HCT116 (cell line): Measurements from ENCODE around the gene CYP2E1. TPM values are rescaled to one million over a fixed set of nuclear protein-coding genes. Genes with fewer than 3 reads are reported as not detected.

Source experiments
- ATAC-seq: fragments of 200-7000 bp; cut with Tn5 transposase; 2 replicates; pipeline ENCODE4 v1.9.1; 2020; ENCODE audit warnings: mild to moderate bottlenecking, moderate library complexity
- BruUV-seq: library from RNA; stranded (reverse); fragments of 400-500 nt; replicated peaks from 2 replicates; lab custom pipeline; 2021; lab: Mats Ljungman, UMichigan
- CTCF ChIA-PET: fragments of 300-600 bp; sonication (Branson Sonifier 250); formaldehyde crosslinking; loops from one replicate; lab custom pipeline; 2021; ENCODE audit warnings: antibody characterized with exemption; lab: Charles Lee
- POLR2A ChIA-PET: fragments of 300-600, 350-600 bp; sonication (Branson Sonifier 250); formaldehyde crosslinking; loops from one replicate; lab custom pipeline; 2021; ENCODE audit warnings: antibody characterized with exemption; lab: Charles Lee
- RAD21 ChIA-PET, 2 experiments: fragments of 300-600 bp; sonication (Branson Sonifier 250); formaldehyde crosslinking; loops; one replicate each; lab custom pipeline; 2023; ENCODE audit warnings: low total read pairs in 2 of 2; ENCODE audit not compliant: uncharacterized antibody in 2 of 2, unreplicated experiment in 2 of 2, low non-redundant PET in 1 of 2; lab: Charles Lee
- DNase-seq: peaks from one replicate; pipeline ENCODE4 v3.0.0-alpha.2; 2010; ENCODE audit warnings: low read depth, low spot score
- H2AFZ ChIP-seq: fragments of 200-600 bp; shearing (Covaris generic), sonication (generic); 2 replicates; pipeline ENCODE4 v1.6.1; 2017; ENCODE audit warnings: low read depth, mixed run types, mixed read lengths, antibody characterized with exemption, low read length; ENCODE audit not compliant: poor library complexity, severe bottlenecking
- H3K27ac ChIP-seq: 2 replicates; pipeline ENCODE4 v1.5.1; 2012; ENCODE audit warnings: low read depth, low read length
- H3K27me3 ChIP-seq: fragments of 200-600 bp; sonication (generic); 2 replicates; pipeline ENCODE4 v1.6.1; 2016; ENCODE audit warnings: mixed run types, low read length, mixed read lengths; ENCODE audit not compliant: insufficient read depth
- H3K36me3 ChIP-seq, 2 experiments: fragments of 200-500 bp in 1 of 2; fragments of 200-600 bp in 1 of 2; sonication (Bioruptor generic) in 1 of 2; sonication (generic) in 1 of 2; 2 replicates each; pipeline versions ENCODE4 v1.5.1 to v1.6.1; 2014 to 2016; ENCODE audit warnings: low read length in 2 of 2, inconsistent platforms in 1 of 2, mixed read lengths in 1 of 2, mixed run types in 1 of 2; ENCODE audit not compliant: insufficient read depth in 2 of 2, control insufficient read depth in 1 of 2
- H3K4me1 ChIP-seq, 2 experiments: fragments of 200-600 bp in 1 of 2; sonication (generic) in 1 of 2; 2 replicates each; pipeline versions ENCODE4 v1.5.1 to v1.6.1; 2012 to 2017; ENCODE audit warnings: low read length in 2 of 2, inconsistent platforms in 1 of 2, mild to moderate bottlenecking in 1 of 2, mixed read lengths in 1 of 2, mixed run types in 1 of 2, moderate library complexity in 1 of 2; ENCODE audit not compliant: insufficient read depth in 2 of 2, control insufficient read depth in 1 of 2
- H3K4me2 ChIP-seq: fragments of 200-600 bp; sonication (generic); 2 replicates; pipeline ENCODE4 v1.6.1; 2017; ENCODE audit warnings: mixed run types, low read length, mixed read lengths
- H3K4me3 ChIP-seq, 2 experiments: fragments of 200-600 bp in 1 of 2; sonication (generic) in 1 of 2; replicated peaks in 1 of 2; 2 replicates each; pipeline ENCODE4 v1.5.1; 2011 to 2016; ENCODE audit warnings: low read length in 2 of 2, control low read depth in 1 of 2, low read depth in 1 of 2, mild to moderate bottlenecking in 1 of 2, mixed read lengths in 1 of 2, mixed run types in 1 of 2
- H3K79me2 ChIP-seq: fragments of 200-600 bp; sonication (generic); 2 replicates; pipeline ENCODE4 v1.6.1; 2017; ENCODE audit warnings: mild to moderate bottlenecking, mixed run types, low read length, moderate library complexity, mixed read lengths; ENCODE audit not compliant: insufficient read depth
- H3K9ac ChIP-seq: fragments of 200-600 bp; sonication (generic); 2 replicates; pipeline ENCODE4 v1.6.1; 2016; ENCODE audit warnings: low read length, mixed read lengths
- H3K9me2 ChIP-seq: fragments of 200-600 bp; sonication (generic), shearing (Covaris generic); 2 replicates; pipeline ENCODE4 v1.6.1; 2017; ENCODE audit warnings: mixed run types, mild to moderate bottlenecking, moderate library complexity; ENCODE audit not compliant: insufficient read depth
- H3K9me3 ChIP-seq, 2 experiments: fragments of 200-500 bp in 1 of 2; fragments of 200-600 bp in 1 of 2; sonication (Bioruptor generic) in 1 of 2; sonication (generic) in 1 of 2; 2 replicates each; pipeline ENCODE4 v1.6.1; 2014 to 2017; ENCODE audit warnings: low read length in 2 of 2, mixed read lengths in 2 of 2, inconsistent platforms in 1 of 2, low read depth in 1 of 2, mild to moderate bottlenecking in 1 of 2, mixed run types in 1 of 2, moderate library complexity in 1 of 2; ENCODE audit not compliant: control insufficient read depth in 1 of 2, insufficient read depth in 1 of 2
- H4K20me1 ChIP-seq: fragments of 200-600 bp; sonication (generic), shearing (Covaris generic); 2 replicates; pipeline ENCODE4 v1.6.1; 2017; ENCODE audit warnings: mixed run types, mild to moderate bottlenecking, moderate library complexity; ENCODE audit not compliant: insufficient read depth
- ATF3 ChIP-seq: IDR thresholded peaks from 2 replicates; pipeline ENCODE4 v1.6.1; 2012
- CBX3 ChIP-seq: IDR thresholded peaks from 2 replicates; pipeline ENCODE4 v1.6.1; 2012; ENCODE audit warnings: low read depth
- CEBPB ChIP-seq: IDR thresholded peaks from 2 replicates; pipeline ENCODE4 v1.6.1; 2012; ENCODE audit warnings: low read depth
- EGR1 ChIP-seq: IDR thresholded peaks from 2 replicates; pipeline ENCODE4 v1.6.1; 2012; ENCODE audit warnings: low read depth
- ELF1 ChIP-seq: IDR thresholded peaks from 2 replicates; pipeline ENCODE4 v1.6.1; 2012; ENCODE audit warnings: low read depth, borderline replicate concordance
- EZH2phosphoT487 ChIP-seq: fragments of 200-600 bp; IDR thresholded peaks from 2 replicates; pipeline ENCODE4 v1.6.1; 2018; ENCODE audit warnings: antibody characterized with exemption, borderline replicate concordance
- JUND ChIP-seq: IDR thresholded peaks from 2 replicates; pipeline ENCODE4 v1.6.1; 2012
- MAX ChIP-seq: IDR thresholded peaks from 2 replicates; pipeline ENCODE4 v1.6.1; 2012
- POLR2A ChIP-seq: IDR thresholded peaks from 2 replicates; pipeline ENCODE4 v1.7.0; 2011; ENCODE audit warnings: borderline replicate concordance; ENCODE audit not compliant: insufficient read depth, insufficient read length; ENCODE audit errors: extremely low read depth
- POLR2AphosphoS5 ChIP-seq: IDR thresholded peaks from 2 replicates; pipeline ENCODE4 v1.6.1; 2011; ENCODE audit warnings: mild to moderate bottlenecking, low read depth, low read length, moderate library complexity
- RAD21 ChIP-seq: IDR thresholded peaks from 2 replicates; pipeline ENCODE4 v1.6.1; 2012; ENCODE audit warnings: low read depth, mild to moderate bottlenecking
- SIN3A ChIP-seq: IDR thresholded peaks from 2 replicates; pipeline ENCODE4 v1.6.1; 2012; ENCODE audit warnings: low read depth
- SP1 ChIP-seq: IDR thresholded peaks from 2 replicates; pipeline ENCODE4 v1.6.1; 2012; ENCODE audit warnings: low read depth
- SRF ChIP-seq: IDR thresholded peaks from 2 replicates; pipeline ENCODE4 v1.6.1; 2012; ENCODE audit warnings: low read depth
- TCF7L2 ChIP-seq: IDR thresholded peaks from 2 replicates; pipeline ENCODE4 v1.7.0; 2011; ENCODE audit warnings: borderline replicate concordance, inconsistent platforms; ENCODE audit not compliant: insufficient read depth, insufficient read length; ENCODE audit errors: extremely low read depth
- YY1 ChIP-seq: IDR thresholded peaks from 2 replicates; pipeline ENCODE4 v1.6.1; 2011; ENCODE audit warnings: low read length, low read depth, moderate library complexity, mild to moderate bottlenecking; ENCODE audit not compliant: insufficient replicate concordance; ENCODE audit errors: extremely low read depth
- ZBTB33 ChIP-seq: IDR thresholded peaks from 2 replicates; pipeline ENCODE4 v1.6.1; 2011; ENCODE audit warnings: mild to moderate bottlenecking, low read length, moderate library complexity; ENCODE audit not compliant: insufficient replicate concordance; ENCODE audit errors: extremely low read depth
- ZFX ChIP-seq: fragments of 450-650 bp; IDR thresholded peaks from 2 replicates; pipeline ENCODE4 v1.6.1; 2017
- ZNF274 ChIP-seq: fragments of 200-500 bp; sonication (Bioruptor generic); IDR thresholded peaks from 2 replicates; pipeline ENCODE4 v1.6.1; 2014; ENCODE audit warnings: mild to moderate bottlenecking, low read depth, low read length, inconsistent platforms
- intact Hi-C: fragments of 100-400 bp; cut with micrococcal nuclease; formaldehyde crosslinking; loops from 2 replicates; pipeline ENCODE4 v1.10.0; 2022
- total RNA-seq: library from RNA; stranded (reverse); gene quantifications from one replicate; pipeline ENCODE4 v1.2.1, GENCODE V29; 2021; ENCODE audit not compliant: unreplicated experiment
- TF ChIP-seq, protein P1 (sequence below), 3 experiments: fragments of 200-600 bp in 1 of 3; sonication (generic) in 1 of 3; IDR thresholded peaks in 2 of 3; conservative IDR thresholded peaks in 1 of 3; 2 replicates each; pipeline ENCODE4 v1.5.1; 2012 to 2017; ENCODE audit warnings: low read depth in 2 of 3, low read length in 2 of 3, antibody characterized with exemption in 1 of 3, borderline replicate concordance in 1 of 3, control low read depth in 1 of 3, mild to moderate bottlenecking in 1 of 3, mixed read lengths in 1 of 3, mixed run types in 1 of 3, moderate library complexity in 1 of 3; ENCODE audit not compliant: insufficient read depth in 1 of 3

The CYP2E1 gene
- total RNA-seq, 1 experiment from 2014 or later = 1.5 TPM

- peak; percentile 89 for TF ChIP-seq POLR2AphosphoS5
- peak; percentile 66; the same call in 1 of the 2 replicates for TF ChIP-seq MAX
Measured at GRCh38 chr10:133520193-133520738, 6.9 kb upstream of the CYP2E1 start (continued).

GRCh38 chr10:133523631-133524203 lies 3.4 kb upstream of the CYP2E1 start:
- H3K27ac ChIP-seq = peak overlapping the region; percentile 40; the same call in 1 of the 2 replicates
- TF ChIP-seq, protein P1, sequence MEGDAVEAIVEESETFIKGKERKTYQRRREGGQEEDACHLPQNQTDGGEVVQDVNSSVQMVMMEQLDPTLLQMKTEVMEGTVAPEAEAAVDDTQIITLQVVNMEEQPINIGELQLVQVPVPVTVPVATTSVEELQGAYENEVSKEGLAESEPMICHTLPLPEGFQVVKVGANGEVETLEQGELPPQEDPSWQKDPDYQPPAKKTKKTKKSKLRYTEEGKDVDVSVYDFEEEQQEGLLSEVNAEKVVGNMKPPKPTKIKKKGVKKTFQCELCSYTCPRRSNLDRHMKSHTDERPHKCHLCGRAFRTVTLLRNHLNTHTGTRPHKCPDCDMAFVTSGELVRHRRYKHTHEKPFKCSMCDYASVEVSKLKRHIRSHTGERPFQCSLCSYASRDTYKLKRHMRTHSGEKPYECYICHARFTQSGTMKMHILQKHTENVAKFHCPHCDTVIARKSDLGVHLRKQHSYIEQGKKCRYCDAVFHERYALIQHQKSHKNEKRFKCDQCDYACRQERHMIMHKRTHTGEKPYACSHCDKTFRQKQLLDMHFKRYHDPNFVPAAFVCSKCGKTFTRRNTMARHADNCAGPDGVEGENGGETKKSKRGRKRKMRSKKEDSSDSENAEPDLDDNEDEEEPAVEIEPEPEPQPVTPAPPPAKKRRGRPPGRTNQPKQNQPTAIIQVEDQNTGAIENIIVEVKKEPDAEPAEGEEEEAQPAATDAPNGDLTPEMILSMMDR (IDR thresholded peaks at IDR 0.05 in 2 of 3, conservative IDR thresholded peaks at IDR 0.05 in 1 of 3; ENCODE audit: borderline replicate concordance in 1 of 3, insufficient read depth in 1 of 3, low read depth in 2 of 3, low read length in 2 of 3) = no peak
- TF ChIP-seq TCF7L2 (no peak), CBX3 (peak; percentile 54; the same call in 1 of the 2 replicates), POLR2A (no peak), EGR1 (no peak), EZH2phosphoT487 (no peak), SP1 (peak; percentile 68), CEBPB (no peak), RAD21 (no peak), SRF (peak; percentile 55), JUND (peak; percentile 71), ZFX (no peak), ZNF274 (no peak), ATF3 (no peak), ZBTB33 (no peak), SIN3A (0 out of 2 replicates have a peak, but pooled peaks have one; percentile 35), YY1 (no peak), ELF1 (no peak)

More at GRCh38 chr10:133523631-133524203, 3.4 kb upstream of the CYP2E1 start:
- H3K27me3 ChIP-seq = no peaks in the 10 kb centered on the region
- no peaks in the 10 kb centered on the region for H3K79me2 ChIP-seq
- ChIA-PET RAD21 (no interaction called here), POLR2A (no interaction called here), CTCF (no interaction called here)
- ATAC-seq = peak; percentile 36; the same call in 1 of the 2 replicates
- no peak overlapping the region for H2AFZ ChIP-seq
- DNase-seq = peak; percentile 57
- H3K4me2 ChIP-seq = peak overlapping the region; percentile 62
- H4K20me1 ChIP-seq = no peaks in the 10 kb centered on the region
- H3K9me3 ChIP-seq = no peaks in the 10 kb centered on the region
- no peaks in the 10 kb centered on the region for H3K36me3 ChIP-seq
- peak overlapping the region in 1 of 2 experiments; percentile 44; a peak in 2 of 4 replicates for H3K4me3 ChIP-seq
- H3K9me2 ChIP-seq = no peaks in the 10 kb centered on the region
- intact Hi-C loops = no loop called here
- BruUV-seq = no TSS peak
- H3K9ac ChIP-seq = peak overlapping the region; percentile 20; the same call in 1 of the 2 replicates
- peaks cover 2 to 28% of the 10 kb centered on the region in 2 experiments; a peak in 2 of 4 replicates for H3K4me1 ChIP-seq
